WI38 (cell line): ENCODE results near the gene C1QTNF8.

Experiments
- H3K4me3 ChIP-seq: 2 replicates; pipeline ENCODE4 v1.5.1; 2011; ENCODE audit warnings: low read depth, mild to moderate bottlenecking, control low read depth, low read length
- CTCF ChIP-seq: IDR thresholded peaks from 2 replicates; pipeline ENCODE4 v1.5.1; 2012; ENCODE audit warnings: low read depth, mild to moderate bottlenecking, control low read depth, low read length

Gene C1QTNF8

GRCh38 chr16:1141191-1141590 is 45.1 kb upstream of the C1QTNF8 start:
- no peak overlapping the region for H3K4me3 ChIP-seq
- no peak for TF ChIP-seq CTCF

GRCh38 chr16:1140582-1141162 is 44.6 kb upstream of the C1QTNF8 start:
- no peak for TF ChIP-seq CTCF
- H3K4me3 ChIP-seq = no peak overlapping the region

GRCh38 chr16:1137604-1138003 is 41.6 kb upstream of the C1QTNF8 start:
- H3K4me3 ChIP-seq = no peak overlapping the region
- TF ChIP-seq CTCF = no peak

- H3K4me3 ChIP-seq = no peak overlapping the region
- no peak for TF ChIP-seq CTCF
Measured at GRCh38 chr16:1135459-1135825, 39.4 kb upstream of the C1QTNF8 start.

- no peak overlapping the region for H3K4me3 ChIP-seq
- TF ChIP-seq CTCF = no peak
Measured at GRCh38 chr16:1134776-1135458, 38.9 kb upstream of the C1QTNF8 start.

- H3K4me3 ChIP-seq = no peak overlapping the region
- no peak for TF ChIP-seq CTCF
Measured at GRCh38 chr16:1133810-1134520, 37.9 kb upstream of the C1QTNF8 start.

GRCh38 chr16:1133271-1133670 is 37.2 kb upstream of the C1QTNF8 start:
- TF ChIP-seq CTCF = no peak
- no peak overlapping the region for H3K4me3 ChIP-seq
